Nasal cavity respiratory epithelium epithelial cell of viscerocranial mucosa (primary cell): ENCODE results near the gene RARS1. TPM values are rescaled to one million over a fixed set of nuclear protein-coding genes. Genes with fewer than 3 reads are reported as not detected.

Experiments
- total RNA-seq: library from RNA; depleted of rRNA; stranded (reverse); fragments of >200 nt; gene quantifications from 2 replicates; pipeline ENCODE4 v1.2.3, GENCODE V29; 2014

RARS1 gene
- 117 and 133 TPM in 2 replicates for total RNA-seq

GRCh38 chr5:168486136-168486879 lies at the start of gene RARS1:
TSS of gene RARS1 (plus strand) at chr5:168486471. CDS start at chr5:168486499, 28 bp downstream.

DNA sequence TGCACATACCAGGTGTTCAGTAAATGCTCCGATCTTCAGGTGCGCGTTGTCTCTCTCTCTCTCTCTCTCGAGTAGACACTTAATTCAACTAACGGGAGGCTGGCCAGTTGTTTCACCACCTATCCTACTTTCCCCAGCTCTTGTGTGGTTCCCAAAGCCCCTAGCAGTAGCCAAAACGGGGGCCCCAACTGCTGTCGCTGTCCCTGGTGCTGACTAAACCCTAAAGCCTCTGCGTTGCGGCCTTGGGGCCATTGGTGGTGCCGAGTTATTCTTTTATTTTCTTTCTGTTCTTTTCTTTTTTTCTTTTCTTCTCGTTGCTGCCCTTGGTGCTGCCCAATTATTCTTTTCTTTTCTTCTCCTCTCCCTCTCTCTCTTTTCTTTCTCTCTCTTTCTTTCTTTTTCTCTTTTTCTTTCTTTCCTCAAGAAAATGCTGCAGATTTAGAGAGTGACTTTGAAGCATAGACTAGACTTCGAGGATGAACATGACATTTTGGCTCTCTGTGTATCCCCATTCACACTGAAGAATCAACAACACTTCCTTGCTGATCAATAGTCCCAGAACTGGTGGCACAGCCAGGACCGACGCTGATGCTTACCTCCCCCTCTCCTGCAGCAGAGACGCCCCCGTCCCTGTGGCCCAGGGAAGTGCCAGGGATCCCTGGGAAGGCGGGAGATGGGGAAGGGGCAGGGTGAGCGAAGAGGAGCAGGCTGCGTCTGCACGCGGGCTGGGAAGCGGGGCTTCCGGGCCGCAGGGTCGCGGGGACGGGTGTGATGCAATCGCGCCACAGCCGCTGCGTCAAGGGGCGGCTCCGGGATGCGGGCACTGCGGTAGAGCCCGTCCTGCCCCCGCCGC lies 42.5 kb downstream of the RARS1 start, which contains the start of gene FBLL1:
FBLL1 (plus strand) TSS at position 785 of the 853 bp plus-strand sequence. CDS start 200 bp downstream, outside the sequence.

Other genes starting within 250 kb of the RARS1 start
- 27.7 and 45.8 TPM in 2 replicates for gene WWC1, start 194.8 kb upstream of the RARS1 start, total RNA-seq
- gene FBLL1, start 42.8 kb downstream of the RARS1 start, total RNA-seq = 0.14 and 3.1 TPM in 2 replicates
- gene PANK3, start 92.9 kb downstream of the RARS1 start, total RNA-seq = 98.1 and 123 TPM in 2 replicates